ENCODE data around the gene CALML5.

The CALML5 gene

DNA sequence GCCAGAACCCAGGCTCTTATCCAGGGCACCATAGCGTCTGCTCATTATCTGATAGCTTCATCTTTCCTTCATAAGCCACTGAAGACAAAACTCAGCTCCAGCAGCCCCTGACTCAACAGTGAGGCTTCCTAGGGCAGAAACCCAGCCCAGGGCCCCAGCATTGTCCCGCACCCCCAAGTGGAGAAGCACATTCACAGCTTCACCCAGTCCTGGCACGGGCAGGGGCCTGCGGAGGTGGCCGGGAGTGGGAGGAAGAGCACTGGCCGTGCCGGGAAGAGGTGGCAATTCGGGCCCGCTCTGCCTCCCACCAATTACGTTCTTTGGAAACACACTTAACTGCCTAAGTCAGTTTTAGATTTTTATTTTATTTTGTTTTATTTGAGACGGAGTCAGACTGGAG is 10.3 kb upstream of the CALML5 start:
- no peaks in the 10 kb centered on the region; the same call in 1 of the 2 replicates for H3K27me3 ChIP-seq (ENCODE audit: low read depth, low read length)
- no peak overlapping the region for H3K9ac ChIP-seq (ENCODE audit: low read length)
- H2AFZ ChIP-seq (ENCODE audit: low read depth, low read length): no peak overlapping the region
- no peaks in the 10 kb centered on the region for H3K79me2 ChIP-seq (ENCODE audit: low read length)
- no peak for TF ChIP-seq EZH2phosphoT487 (IDR thresholded peaks at IDR 0.05; ENCODE audit: low read depth)
- TF ChIP-seq, protein P1, sequence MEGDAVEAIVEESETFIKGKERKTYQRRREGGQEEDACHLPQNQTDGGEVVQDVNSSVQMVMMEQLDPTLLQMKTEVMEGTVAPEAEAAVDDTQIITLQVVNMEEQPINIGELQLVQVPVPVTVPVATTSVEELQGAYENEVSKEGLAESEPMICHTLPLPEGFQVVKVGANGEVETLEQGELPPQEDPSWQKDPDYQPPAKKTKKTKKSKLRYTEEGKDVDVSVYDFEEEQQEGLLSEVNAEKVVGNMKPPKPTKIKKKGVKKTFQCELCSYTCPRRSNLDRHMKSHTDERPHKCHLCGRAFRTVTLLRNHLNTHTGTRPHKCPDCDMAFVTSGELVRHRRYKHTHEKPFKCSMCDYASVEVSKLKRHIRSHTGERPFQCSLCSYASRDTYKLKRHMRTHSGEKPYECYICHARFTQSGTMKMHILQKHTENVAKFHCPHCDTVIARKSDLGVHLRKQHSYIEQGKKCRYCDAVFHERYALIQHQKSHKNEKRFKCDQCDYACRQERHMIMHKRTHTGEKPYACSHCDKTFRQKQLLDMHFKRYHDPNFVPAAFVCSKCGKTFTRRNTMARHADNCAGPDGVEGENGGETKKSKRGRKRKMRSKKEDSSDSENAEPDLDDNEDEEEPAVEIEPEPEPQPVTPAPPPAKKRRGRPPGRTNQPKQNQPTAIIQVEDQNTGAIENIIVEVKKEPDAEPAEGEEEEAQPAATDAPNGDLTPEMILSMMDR (IDR thresholded peaks at IDR 0.05; ENCODE audit: low read depth, low read length): no peak
- H3K4me2 ChIP-seq (ENCODE audit: low read length): no peak overlapping the region
- H3K27ac ChIP-seq (ENCODE audit: low read length): no peak overlapping the region
- H3K9me3 ChIP-seq (ENCODE audit: insufficient read depth, low read length): no peaks in the 10 kb centered on the region
- no peaks in the 10 kb centered on the region for H3K36me3 ChIP-seq (replicated peaks; ENCODE audit: low read depth, low read length)
- no peaks in the 10 kb centered on the region for H3K4me1 ChIP-seq (ENCODE audit: low read length)
- H3K4me3 ChIP-seq (ENCODE audit: low read length): no peak overlapping the region
- H4K20me1 ChIP-seq (ENCODE audit: insufficient read depth, low read length): no peaks in the 10 kb centered on the region

- H3K9me3 ChIP-seq (ENCODE audit: insufficient read depth, low read length): no peaks in the 10 kb centered on the region
- no peak overlapping the region for H2AFZ ChIP-seq (ENCODE audit: low read depth, low read length)
- no peak overlapping the region for H3K9ac ChIP-seq (ENCODE audit: low read length)
- no peak overlapping the region for H3K4me2 ChIP-seq (ENCODE audit: low read length)
- H3K27me3 ChIP-seq (ENCODE audit: low read depth, low read length): no peaks in the 10 kb centered on the region; the same call in 1 of the 2 replicates
- no peak for TF ChIP-seq EZH2phosphoT487 (IDR thresholded peaks at IDR 0.05; ENCODE audit: low read depth)
- TF ChIP-seq, protein P1 (IDR thresholded peaks at IDR 0.05; ENCODE audit: low read depth, low read length): no peak
- H3K4me1 ChIP-seq (ENCODE audit: low read length): no peaks in the 10 kb centered on the region
- no peaks in the 10 kb centered on the region for H3K79me2 ChIP-seq (ENCODE audit: low read length)
- H3K4me3 ChIP-seq (ENCODE audit: low read length): no peak overlapping the region
- no peaks in the 10 kb centered on the region for H3K36me3 ChIP-seq (replicated peaks; ENCODE audit: low read depth, low read length)
- H4K20me1 ChIP-seq (ENCODE audit: insufficient read depth, low read length): no peaks in the 10 kb centered on the region
- H3K27ac ChIP-seq (ENCODE audit: low read length): no peak overlapping the region
Observed at GRCh38 chr10:5509236-5509635, 9.9 kb upstream of the CALML5 start.

- no peaks in the 10 kb centered on the region for H3K4me1 ChIP-seq (ENCODE audit: low read length)
- TF ChIP-seq EZH2phosphoT487 (IDR thresholded peaks at IDR 0.05; ENCODE audit: low read depth): no peak
- TF ChIP-seq, protein P1 (IDR thresholded peaks at IDR 0.05; ENCODE audit: low read depth, low read length): no peak
- H4K20me1 ChIP-seq (ENCODE audit: insufficient read depth, low read length): no peaks in the 10 kb centered on the region
- H3K27me3 ChIP-seq (ENCODE audit: low read depth, low read length): no peaks in the 10 kb centered on the region; the same call in 1 of the 2 replicates
- H3K4me3 ChIP-seq (ENCODE audit: low read length): no peak overlapping the region
- H3K27ac ChIP-seq (ENCODE audit: low read length): no peak overlapping the region
- H3K9ac ChIP-seq (ENCODE audit: low read length): no peak overlapping the region
- H3K36me3 ChIP-seq (replicated peaks; ENCODE audit: low read depth, low read length): no peaks in the 10 kb centered on the region
- no peak overlapping the region for H2AFZ ChIP-seq (ENCODE audit: low read depth, low read length)
- H3K79me2 ChIP-seq (ENCODE audit: low read length): no peaks in the 10 kb centered on the region
- no peak overlapping the region for H3K4me2 ChIP-seq (ENCODE audit: low read length)
- H3K9me3 ChIP-seq (ENCODE audit: insufficient read depth, low read length): no peaks in the 10 kb centered on the region
Observed at GRCh38 chr10:5508786-5509185, 9.4 kb upstream of the CALML5 start.

DNA sequence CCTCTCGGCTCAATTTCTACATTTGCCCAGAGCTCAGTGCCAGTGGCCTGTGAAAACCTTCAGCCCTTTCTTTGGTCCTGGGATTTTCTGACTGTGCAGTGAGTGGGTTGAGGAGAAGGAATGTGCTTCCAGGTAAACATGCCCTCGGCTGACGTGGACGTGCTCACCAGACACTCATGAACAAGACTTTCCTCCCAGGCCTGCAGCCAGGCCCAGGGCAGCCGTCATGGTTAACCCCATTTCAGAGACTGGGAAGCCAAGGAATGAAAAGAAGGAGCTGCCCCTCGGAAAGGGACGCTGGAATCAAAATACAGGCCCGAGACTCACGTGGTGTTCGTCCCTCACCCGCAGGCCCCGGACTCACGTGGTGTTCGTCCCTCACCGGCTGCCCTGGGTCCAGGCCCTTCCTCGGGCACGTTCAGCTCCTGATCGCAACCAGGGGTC is 8.8 kb upstream of the CALML5 start:
- H3K4me1 ChIP-seq (ENCODE audit: low read length): no peaks in the 10 kb centered on the region
- H4K20me1 ChIP-seq (ENCODE audit: insufficient read depth, low read length): no peaks in the 10 kb centered on the region
- H3K9me3 ChIP-seq (ENCODE audit: insufficient read depth, low read length): no peaks in the 10 kb centered on the region
- H3K9ac ChIP-seq (ENCODE audit: low read length): no peak overlapping the region
- no peak overlapping the region for H2AFZ ChIP-seq (ENCODE audit: low read depth, low read length)
- H3K4me2 ChIP-seq (ENCODE audit: low read length): no peak overlapping the region
- no peak for TF ChIP-seq EZH2phosphoT487 (IDR thresholded peaks at IDR 0.05; ENCODE audit: low read depth)
- TF ChIP-seq, protein P1 (IDR thresholded peaks at IDR 0.05; ENCODE audit: low read depth, low read length): no peak
- no peaks in the 10 kb centered on the region for H3K79me2 ChIP-seq (ENCODE audit: low read length)
- no peaks in the 10 kb centered on the region for H3K36me3 ChIP-seq (replicated peaks; ENCODE audit: low read depth, low read length)
- H3K27ac ChIP-seq (ENCODE audit: low read length): no peak overlapping the region
- H3K4me3 ChIP-seq (ENCODE audit: low read length): no peak overlapping the region
- H3K27me3 ChIP-seq (ENCODE audit: low read depth, low read length): no peaks in the 10 kb centered on the region; the same call in 1 of the 2 replicates
